A549 (cell line): ENCODE data around the gene IL17RE. TPM values are rescaled to one million over a fixed set of nuclear protein-coding genes. Genes with fewer than 3 reads are reported as not detected.
A peak's percentile ranks its signal among the peaks of the same experiment; 100 is the strongest.

Source experiments
- ATOH8 ChIP-seq: fragments of 250-450 bp; sonication (Bioruptor Pico); IDR thresholded peaks from 2 replicates; pipeline ENCODE4 v1.5.0; 2020; ENCODE audit warnings: low read depth, mild to moderate bottlenecking, moderate library complexity
- BHLHE40 ChIP-seq: IDR thresholded peaks from 2 replicates; pipeline ENCODE4 v1.6.1; 2012; ENCODE audit warnings: low read depth, low read length, inconsistent platforms
- CBX2 ChIP-seq: fragments of 200-600 bp; sonication (generic); IDR thresholded peaks from 2 replicates; pipeline ENCODE4 v1.6.1; 2016; ENCODE audit warnings: low read depth, mild to moderate bottlenecking, borderline replicate concordance
- CBX8 ChIP-seq: fragments of 200-600 bp; sonication (generic); IDR thresholded peaks from 2 replicates; pipeline ENCODE4 v1.6.1; 2016
- CEBPB ChIP-seq, 2 experiments: fragments of >200 bp in 1 of 2; sonication (Bioruptor Twin) in 1 of 2; formaldehyde crosslinking in 1 of 2; IDR thresholded peaks; 2 replicates each; pipeline ENCODE4 v1.6.1; 2012 to 2016
- CHD2 ChIP-seq: fragments of 150-350 bp; IDR thresholded peaks from 2 replicates; pipeline ENCODE4 v1.6.1; 2014; ENCODE audit warnings: low read length; ENCODE audit not compliant: partially characterized antibody
- CHD4 ChIP-seq: fragments of 200-600 bp; sonication (generic); IDR thresholded peaks from 2 replicates; pipeline ENCODE4 v1.6.1; 2016; ENCODE audit warnings: antibody characterized with exemption, mild to moderate bottlenecking, borderline replicate concordance
- CTCF ChIP-seq: fragments of >200 bp; sonication (Bioruptor Twin); formaldehyde crosslinking; IDR thresholded peaks from 3 replicates; pipeline ENCODE4 v1.5.1; 2016
- E2F6 ChIP-seq: IDR thresholded peaks from 2 replicates; pipeline ENCODE4 v1.6.1; 2012; ENCODE audit warnings: low read depth, borderline replicate concordance
- EHF ChIP-seq: fragments of 250-450 bp; sonication (Bioruptor Pico); IDR thresholded peaks from 2 replicates; pipeline ENCODE4 v1.5.0; 2020; ENCODE audit warnings: mild to moderate bottlenecking
- EP300 ChIP-seq, 2 experiments: fragments of >200 bp; sonication (Bioruptor Twin); formaldehyde crosslinking; IDR thresholded peaks; 2 replicates in 1 of 2; 3 replicates in 1 of 2; pipeline ENCODE4 v1.6.1; 2016 to 2017
- FOSB ChIP-seq: fragments of 250-450 bp; sonication (Bioruptor Pico); IDR thresholded peaks from 2 replicates; pipeline ENCODE4 v1.5.0; 2020; ENCODE audit warnings: mild to moderate bottlenecking, moderate library complexity
- FOXS1 ChIP-seq: fragments of 250-450 bp; sonication (Bioruptor Pico); IDR thresholded peaks from 2 replicates; pipeline ENCODE4 v1.5.0; 2020; ENCODE audit warnings: mild to moderate bottlenecking, moderate library complexity
- HEYL ChIP-seq: fragments of 250-450 bp; sonication (Bioruptor Pico); IDR thresholded peaks from 2 replicates; pipeline ENCODE4 v1.8.0; 2021; ENCODE audit warnings: mild to moderate bottlenecking, moderate library complexity
- HMGXB4 ChIP-seq: fragments of 250-450 bp; sonication (Bioruptor Pico); IDR thresholded peaks from 2 replicates; pipeline ENCODE4 v1.5.0; 2021; ENCODE audit warnings: mild to moderate bottlenecking, moderate library complexity, borderline replicate concordance
- HOXA7 ChIP-seq: fragments of 250-450 bp; sonication (Bioruptor Pico); IDR thresholded peaks from 2 replicates; pipeline ENCODE4 v1.5.0; 2020; ENCODE audit warnings: mild to moderate bottlenecking, moderate library complexity
- HOXB13 ChIP-seq: fragments of 250-450 bp; sonication (Bioruptor Pico); IDR thresholded peaks from 2 replicates; pipeline ENCODE4 v1.5.0; 2020; ENCODE audit warnings: low read depth, mild to moderate bottlenecking, moderate library complexity
- MAFK ChIP-seq: fragments of 450-650 bp; IDR thresholded peaks from 2 replicates; pipeline ENCODE4 v1.6.1; 2014; ENCODE audit not compliant: partially characterized antibody
- MYC ChIP-seq: IDR thresholded peaks from 2 replicates; pipeline ENCODE4 v1.6.1; 2012; ENCODE audit warnings: mild to moderate bottlenecking, inconsistent platforms, low read length, improper control_type of control experiment, borderline replicate concordance
- NFE2L2 ChIP-seq: fragments of 150-350 bp; conservative IDR thresholded peaks from 2 replicates; pipeline ENCODE4 v1.6.1; 2014; ENCODE audit warnings: low read length
- NPAS2 ChIP-seq: fragments of 250-450 bp; sonication (Bioruptor Pico); IDR thresholded peaks from 2 replicates; pipeline ENCODE4 v1.8.0; 2022; ENCODE audit warnings: mild to moderate bottlenecking, moderate library complexity, borderline replicate concordance
- NR3C1 ChIP-seq: fragments of >200 bp; sonication (Bioruptor Twin); formaldehyde crosslinking; IDR thresholded peaks from 3 replicates; pipeline ENCODE4 v1.6.1; 2017
- PHF8 ChIP-seq: fragments of 200-600 bp; sonication (generic); IDR thresholded peaks from 2 replicates; pipeline ENCODE4 v1.6.1; 2016; ENCODE audit warnings: low read depth, mild to moderate bottlenecking, antibody characterized with exemption, moderate library complexity, borderline replicate concordance
- POLR2A ChIP-seq: IDR thresholded peaks from 2 replicates; pipeline ENCODE4 v1.6.1; 2012; ENCODE audit warnings: mild to moderate bottlenecking, low read length
- RARB ChIP-seq: fragments of 250-450 bp; sonication (Bioruptor Pico); IDR thresholded peaks from 2 replicates; pipeline ENCODE4 v1.8.0; 2021; ENCODE audit warnings: mild to moderate bottlenecking, moderate library complexity
- RCOR1 ChIP-seq: fragments of 150-350 bp; IDR thresholded peaks from 2 replicates; pipeline ENCODE4 v1.6.1; 2014; ENCODE audit warnings: antibody characterized with exemption, low read length, low read depth
- RFX5 ChIP-seq: fragments of 450-650 bp; IDR thresholded peaks from 2 replicates; pipeline ENCODE4 v1.7.1; 2014; ENCODE audit warnings: antibody characterized with exemption, mild to moderate bottlenecking, moderate library complexity
- RNF2 ChIP-seq: fragments of 200-600 bp; sonication (generic); IDR thresholded peaks from 2 replicates; pipeline ENCODE4 v1.6.1; 2016; ENCODE audit warnings: low read depth, mild to moderate bottlenecking, antibody characterized with exemption, moderate library complexity, borderline replicate concordance
- SMC3 ChIP-seq: fragments of >200 bp; sonication (Bioruptor Twin); formaldehyde crosslinking; IDR thresholded peaks from 3 replicates; pipeline ENCODE4 v1.6.1; 2018; ENCODE audit warnings: inconsistent platforms
- TFCP2L1 ChIP-seq: fragments of 250-450 bp; sonication (Bioruptor Pico); IDR thresholded peaks from 2 replicates; pipeline ENCODE4 v1.5.0; 2021; ENCODE audit warnings: mild to moderate bottlenecking
- polyA plus RNA-seq, 4 experiments: library from polyadenylated mRNA; depleted of rRNA in 3 of 4; stranded (reverse); fragments of >200 nt; fragmentation: RNase III in 1 of 4; extraction: RNeasy Plus Mini Kit Qiagen cat#74134 plus additional on column Dnase treatment in 1 of 4; gene quantifications; 2 replicates in 3 of 4; 3 replicates in 1 of 4; pipeline ENCODE4 v1.2.3, GENCODE V29; 2011 to 2017

The IL17RE gene
- polyA plus RNA-seq, 2 of the 4 experiments (the other 2 are of a cell fraction), result 0.44 to 0.53 TPM

- TF ChIP-seq CBX2, result no peak
- TF ChIP-seq MYC, result no peak
- TF ChIP-seq RNF2, result no peak
- no peak for TF ChIP-seq FOSB (CRISPR knock-in tag)
- no peak for TF ChIP-seq FOXS1
- no peak for TF ChIP-seq HEYL
- no peak for TF ChIP-seq CHD2
- no peak for TF ChIP-seq HOXA7 (CRISPR knock-in tag)
- no peak for TF ChIP-seq NPAS2
- no peak for TF ChIP-seq MAFK
- TF ChIP-seq NFE2L2, result no peak
- peak; percentile 79 for TF ChIP-seq CTCF
- no peak for TF ChIP-seq NR3C1
- TF ChIP-seq RARB, result no peak
- no peak for TF ChIP-seq CEBPB (IDR thresholded peaks at IDR 0.05)
- TF ChIP-seq ATOH8 (CRISPR knock-in tag), result no peak
- TF ChIP-seq CHD4, result no peak
- peak; percentile 74 for TF ChIP-seq SMC3
- TF ChIP-seq EP300 (IDR thresholded peaks at IDR 0.05), result no peak
- no peak; the same call in 1 of the 2 replicates for TF ChIP-seq HMGXB4 (CRISPR knock-in tag)
- TF ChIP-seq CBX8, result no peak
- TF ChIP-seq RFX5, result no peak
- no peak for TF ChIP-seq HOXB13
- TF ChIP-seq BHLHE40, result no peak
- no peak for TF ChIP-seq EHF (CRISPR knock-in tag)
- TF ChIP-seq RCOR1, result no peak
- peak; percentile 70 for TF ChIP-seq POLR2A
- TF ChIP-seq TFCP2L1 (CRISPR knock-in tag), result no peak
- peak; percentile 29; the same call in 1 of the 2 replicates for TF ChIP-seq PHF8
- peak; percentile 52; the same call in 1 of the 2 replicates for TF ChIP-seq E2F6
Measured at GRCh38 chr3:9946112-9947024, 43.7 kb downstream of the IL17RE start (continued).
